ENCODE data around the gene RTN4RL1. TPM values are rescaled to one million over a fixed set of nuclear protein-coding genes. Genes with fewer than 3 reads are reported as not detected.
A peak's percentile ranks its signal among the peaks of the same experiment; 100 is the strongest.

RTN4RL1 gene
- total and polyA plus RNA-seq, 9 of the 15 experiments (the other 6 are each of a cell fraction or from before 2014, with no cell fraction given): 0.04 to 0.06 (median 0.04) TPM; not detected in 5

- Histone ChIP-seq H3K9ac (ENCODE audit: insufficient read depth in 1 of 2, low read depth in 2 of 2, low read length in 2 of 2) (peak within 1 kb of the TSS; percentile 86 to 92), H3K36me3 (ENCODE audit: control insufficient read depth, insufficient read depth, low read length) (peaks cover 31% of the 10 kb centered on the region; the same call in 2 of the 3 replicates), H3K4me3 (peak within 1 kb of the TSS; percentile 67), H3K79me2 (ENCODE audit: control insufficient read depth, insufficient read depth, low read length) (peaks cover 14% of the 10 kb centered on the region), H3K27ac (ENCODE audit: extremely low read depth, low read depth, low read length) (peak within 1 kb of the TSS; percentile 89), H3K27me3 (ENCODE audit: control insufficient read depth in 2 of 2, insufficient read depth in 2 of 2, low read length in 2 of 2) (no peaks in the 10 kb centered on the region), H3K4me1 (replicated peaks in 1 of 2; ENCODE audit: control insufficient read depth in 2 of 2, insufficient read depth in 2 of 2, low read length in 2 of 2) (peaks cover 3 to 20% of the 10 kb centered on the region in 2 experiments; a peak in 4 of 5 replicates), H2AFZ (ENCODE audit: low read depth, low read length) (peak within 1 kb of the TSS; percentile 90), H3K4me2 (ENCODE audit: insufficient read depth, low read length) (peak within 1 kb of the TSS; percentile 82), H3K9me3 (replicated peaks; ENCODE audit: control insufficient read depth, insufficient read depth, low read depth, low read length) (no peaks in the 10 kb centered on the region), H4K20me1 (replicated peaks; ENCODE audit: control insufficient read depth, insufficient read depth, low read length) (no peaks in the 10 kb centered on the region), H3K9me1 (ENCODE audit: control insufficient read depth, insufficient read depth, low read length) (no peaks in the 10 kb centered on the region)
- CTCF ChIA-PET (ENCODE audit: low intra/inter-chr PET ratio): interaction anchor here (0.6 to 0.9 kb wide), 2 partner anchors 133 to 176 kb away, joined by 3 read pairs; no protein-coding TSS in a partner anchor
- ATAC-seq (peak; percentile 95), FAIRE-seq (peak; percentile 84), DNase-seq (ENCODE audit: extremely low read depth in 1 of 4, low spot score in 3 of 4) (peak; percentile 84 to 94 (median 90))
- no TSS peak for BruUV-seq (replicated peaks)
- WGBS (ENCODE audit: insufficient coverage, low coverage, missing lambda C conversion rate): 0% methylated on average over 35 of the region's 93 CpGs
- intact Hi-C loops (cut with micrococcal nuclease) (no loop called here), in situ Hi-C loops (cut with MboI) (no loop called here)
- POLR2A ChIA-PET: interaction anchor here (0.6 kb wide), 1 partner anchor 204 kb away, joined by 3 read pairs; no protein-coding TSS in a partner anchor
- TF ChIP-seq HCFC1 (IDR thresholded peaks at IDR 0.05; ENCODE audit: low read depth, low read length): peak; percentile 90
- TF ChIP-seq MYBL2 (IDR thresholded peaks at IDR 0.05; ENCODE audit: low read depth): no peak
- no peak for TF ChIP-seq MYBL2 (CRISPR knock-in tag; IDR thresholded peaks at IDR 0.05; ENCODE audit: borderline replicate concordance)
- peak; percentile 59; the same call in 1 of the 2 replicates for TF ChIP-seq ATF7 (IDR thresholded peaks at IDR 0.05)
- no peak for TF ChIP-seq TCF15 (CRISPR knock-in tag; IDR thresholded peaks at IDR 0.05)
- TF ChIP-seq THRAP3 (IDR thresholded peaks at IDR 0.05; ENCODE audit: borderline replicate concordance): no peak
- no peak for TF ChIP-seq POU5F1 (IDR thresholded peaks at IDR 0.05; ENCODE audit: borderline replicate concordance, low read depth, low read length, partially characterized antibody)
- TF ChIP-seq ZNF12 (CRISPR knock-in tag; IDR thresholded peaks at IDR 0.05): no peak
- no peak for TF ChIP-seq DNMT1 (IDR thresholded peaks at IDR 0.05)
- peak; percentile 53 for TF ChIP-seq SMAD1 (IDR thresholded peaks at IDR 0.05; ENCODE audit: low read depth, low read length, partially characterized antibody)
- no peak for TF ChIP-seq KHSRP (IDR thresholded peaks at IDR 0.05)
- TF ChIP-seq, protein P1, sequence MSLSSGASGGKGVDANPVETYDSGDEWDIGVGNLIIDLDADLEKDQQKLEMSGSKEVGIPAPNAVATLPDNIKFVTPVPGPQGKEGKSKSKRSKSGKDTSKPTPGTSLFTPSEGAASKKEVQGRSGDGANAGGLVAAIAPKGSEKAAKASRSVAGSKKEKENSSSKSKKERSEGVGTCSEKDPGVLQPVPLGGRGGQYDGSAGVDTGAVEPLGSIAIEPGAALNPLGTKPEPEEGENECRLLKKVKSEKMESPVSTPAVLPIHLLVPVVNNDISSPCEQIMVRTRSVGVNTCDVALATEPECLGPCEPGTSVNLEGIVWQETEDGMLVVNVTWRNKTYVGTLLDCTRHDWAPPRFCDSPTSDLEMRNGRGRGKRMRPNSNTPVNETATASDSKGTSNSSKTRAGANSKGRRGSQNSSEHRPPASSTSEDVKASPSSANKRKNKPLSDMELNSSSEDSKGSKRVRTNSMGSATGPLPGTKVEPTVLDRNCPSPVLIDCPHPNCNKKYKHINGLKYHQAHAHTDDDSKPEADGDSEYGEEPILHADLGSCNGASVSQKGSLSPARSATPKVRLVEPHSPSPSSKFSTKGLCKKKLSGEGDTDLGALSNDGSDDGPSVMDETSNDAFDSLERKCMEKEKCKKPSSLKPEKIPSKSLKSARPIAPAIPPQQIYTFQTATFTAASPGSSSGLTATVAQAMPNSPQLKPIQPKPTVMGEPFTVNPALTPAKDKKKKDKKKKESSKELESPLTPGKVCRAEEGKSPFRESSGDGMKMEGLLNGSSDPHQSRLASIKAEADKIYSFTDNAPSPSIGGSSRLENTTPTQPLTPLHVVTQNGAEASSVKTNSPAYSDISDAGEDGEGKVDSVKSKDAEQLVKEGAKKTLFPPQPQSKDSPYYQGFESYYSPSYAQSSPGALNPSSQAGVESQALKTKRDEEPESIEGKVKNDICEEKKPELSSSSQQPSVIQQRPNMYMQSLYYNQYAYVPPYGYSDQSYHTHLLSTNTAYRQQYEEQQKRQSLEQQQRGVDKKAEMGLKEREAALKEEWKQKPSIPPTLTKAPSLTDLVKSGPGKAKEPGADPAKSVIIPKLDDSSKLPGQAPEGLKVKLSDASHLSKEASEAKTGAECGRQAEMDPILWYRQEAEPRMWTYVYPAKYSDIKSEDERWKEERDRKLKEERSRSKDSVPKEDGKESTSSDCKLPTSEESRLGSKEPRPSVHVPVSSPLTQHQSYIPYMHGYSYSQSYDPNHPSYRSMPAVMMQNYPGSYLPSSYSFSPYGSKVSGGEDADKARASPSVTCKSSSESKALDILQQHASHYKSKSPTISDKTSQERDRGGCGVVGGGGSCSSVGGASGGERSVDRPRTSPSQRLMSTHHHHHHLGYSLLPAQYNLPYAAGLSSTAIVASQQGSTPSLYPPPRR (CRISPR knock-in tag; IDR thresholded peaks at IDR 0.05; ENCODE audit: borderline replicate concordance): peak; percentile 44; the same call in 1 of the 2 replicates
Measured at GRCh38 chr17:2041561-2042389, 16.6 kb upstream of the RTN4RL1 start, which contains the start of gene OVCA2. TSS of gene OVCA2 (plus strand) at chr17:2042022. CDS start at chr17:2042048, 26 bp downstream.
